Left renal cortex interstitium (tissue), 4 donors: Measurements from ENCODE around the gene HECW1. TPM values are rescaled to one million over a fixed set of nuclear protein-coding genes. Genes with fewer than 3 reads are reported as not detected.
"Not testable (repeated sequence)": the region's sequence is repeated elsewhere in the genome, so short reads cannot be mapped to it uniquely, and the experiment has no call there.

Experiments
- DNase-seq, 4 donors: peaks; one replicate each; pipeline ENCODE4 v3.0.0-alpha.2; 2013; ENCODE audit warnings: low read depth in 4 of 4, low spot score in 2 of 4, missing footprints in 1 of 4
- polyA plus RNA-seq, 4 donors: library from polyadenylated mRNA; unstranded; fragments of 120-200 nt; gene quantifications; one replicate each; pipeline ENCODE4 v1.2.1, GENCODE V29; 2013; ENCODE audit not compliant: insufficient read length in 4 of 4

Gene HECW1
- polyA plus RNA-seq, 4 donors, result 4.3 to 11.2 (median 6.3) TPM

GRCh38 chr7:43111630-43112458 is 603 bp upstream of the HECW1 start:
- no peak for DNase-seq

GRCh38 chr7:43112941-43113621 is 634 bp downstream of the HECW1 start:
- peak in 2 of 4 donors; percentile 51 to 67 for DNase-seq

- no peak for DNase-seq
Measured at GRCh38 chr7:43113622-43114457, 1.4 kb downstream of the HECW1 start.

- no peak for DNase-seq
Measured at GRCh38 chr7:43114458-43114780, 2.0 kb downstream of the HECW1 start.

GRCh38 chr7:43116451-43116850 is 4.0 kb downstream of the HECW1 start:
- DNase-seq, result no peak

GRCh38 chr7:43117095-43117494 is 4.6 kb downstream of the HECW1 start:
- no peak for DNase-seq

GRCh38 chr7:43117861-43118260 is 5.4 kb downstream of the HECW1 start:
- DNase-seq, result no peak

- DNase-seq, result no peak
Measured at GRCh38 chr7:43118313-43118712, 5.9 kb downstream of the HECW1 start.

- DNase-seq, result no peak
Measured at GRCh38 chr7:43119371-43120075, 7.1 kb downstream of the HECW1 start.

GRCh38 chr7:43121973-43122372 is 9.5 kb downstream of the HECW1 start:
- DNase-seq, result no peak

- no peak for DNase-seq
Measured at GRCh38 chr7:43123457-43123856, 11.0 kb downstream of the HECW1 start.

- DNase-seq, result no peak
Measured at GRCh38 chr7:43124388-43124787, 11.9 kb downstream of the HECW1 start.

GRCh38 chr7:43130347-43130746 is 17.9 kb downstream of the HECW1 start:
- DNase-seq, result no peak

GRCh38 chr7:43135129-43135528 is 22.7 kb downstream of the HECW1 start:
- DNase-seq, result no peak

GRCh38 chr7:43136064-43136463 is 23.6 kb downstream of the HECW1 start:
- no peak for DNase-seq

- DNase-seq, result not testable (repeated sequence)
Measured at GRCh38 chr7:43137121-43137744, 24.8 kb downstream of the HECW1 start.

- no peak for DNase-seq
Measured at GRCh38 chr7:43137811-43138210, 25.4 kb downstream of the HECW1 start.

- DNase-seq, result no peak
Measured at GRCh38 chr7:43138710-43139109, 26.3 kb downstream of the HECW1 start.

GRCh38 chr7:43139137-43139536 is 26.7 kb downstream of the HECW1 start:
- DNase-seq, result no peak

GRCh38 chr7:43140186-43140585 is 27.7 kb downstream of the HECW1 start:
- DNase-seq, result no peak
